Glomerular endothelial cell (primary cell): ENCODE measurements around the gene SLC52A3. TPM values are rescaled to one million over a fixed set of nuclear protein-coding genes. Genes with fewer than 3 reads are reported as not detected.
"Not testable (repeated sequence)": the region's sequence is repeated elsewhere in the genome, so short reads cannot be mapped to it uniquely, and the experiment has no call there.

Experiments
- DNase-seq: peaks from one replicate; pipeline ENCODE4 v3.0.0-alpha.2; 2011; ENCODE audit warnings: low read depth, low spot score; ENCODE audit errors: extremely low read depth
- total RNA-seq: library from RNA; depleted of rRNA; stranded (reverse); fragments of >200 nt; gene quantifications from 2 replicates; pipeline ENCODE4 v1.2.3, GENCODE V29; 2015

Gene SLC52A3
- not detected in 2 replicates for total RNA-seq

- no peak for DNase-seq
Observed at GRCh38 chr20:768426-768978, at the start of gene SLC52A3. Gene SLC52A3 (minus strand): TSS chr20:768500. CDS start chr20:765774, 2,726 bp downstream.

GRCh38 chr20:815914-816606 lies 47.8 kb upstream of the SLC52A3 start:
- DNase-seq, result no peak

DNA sequence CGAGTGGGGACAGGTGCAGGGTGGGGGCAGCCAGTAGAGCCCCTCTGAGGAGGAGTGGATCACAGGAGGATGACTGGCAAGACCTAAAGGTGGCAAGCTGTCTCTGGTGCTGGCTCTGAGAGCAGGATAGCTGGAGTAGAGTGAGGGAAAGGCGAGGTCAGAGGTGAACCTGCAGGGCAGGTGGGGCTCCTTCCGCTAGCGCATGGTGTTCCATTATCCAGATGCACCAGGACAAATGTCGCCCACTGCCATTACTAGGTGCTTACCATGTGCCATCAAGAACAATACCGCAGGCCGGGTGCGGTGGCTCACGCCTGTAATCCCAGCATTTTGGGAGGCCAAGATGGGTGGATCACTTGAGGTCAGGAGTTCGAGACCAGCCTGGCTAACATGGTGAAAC lies 46.9 kb upstream of the SLC52A3 start:
- no peak for DNase-seq

- no peak for DNase-seq
Observed at GRCh38 chr20:813390-813789, 45.1 kb upstream of the SLC52A3 start.

DNA sequence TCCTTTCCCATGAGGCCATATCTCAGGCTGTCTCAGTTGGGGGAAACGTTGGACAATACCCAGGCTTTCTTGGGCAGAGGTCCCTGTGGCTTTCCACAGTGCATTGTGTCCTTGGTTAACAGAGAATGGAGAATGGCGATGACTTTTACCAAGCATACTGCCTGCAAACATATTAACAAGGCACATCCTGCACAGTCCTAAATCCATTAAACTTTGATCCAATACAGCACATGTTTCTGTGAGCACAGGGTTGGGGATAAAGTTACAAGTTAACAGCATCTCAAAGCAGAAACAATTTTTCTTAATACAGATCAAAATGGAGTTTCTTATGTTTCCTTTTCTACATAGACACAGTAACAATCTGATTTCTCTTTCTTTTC lies 44.1 kb upstream of the SLC52A3 start:
- not testable (repeated sequence) for DNase-seq

GRCh38 chr20:811776-812434 lies 43.6 kb upstream of the SLC52A3 start:
- not testable (repeated sequence) for DNase-seq

DNA sequence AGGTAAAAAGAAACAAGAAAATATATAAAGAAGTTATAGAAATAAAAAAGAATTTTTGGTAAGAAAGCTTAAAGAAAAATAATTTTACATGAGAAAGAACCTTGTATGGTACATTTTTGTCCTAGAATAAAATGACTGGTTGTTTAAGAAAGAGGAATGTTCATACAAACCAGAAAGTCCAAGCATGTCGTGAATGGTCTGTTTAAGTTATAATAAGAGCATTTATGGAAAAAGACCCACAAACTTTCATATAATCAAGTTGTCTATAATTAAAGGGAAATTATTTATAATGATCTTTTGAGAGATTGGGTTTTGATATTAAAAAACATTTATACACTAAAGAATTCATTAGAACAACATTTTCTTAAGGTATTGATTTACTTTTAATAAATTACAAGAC lies 37.4 kb upstream of the SLC52A3 start:
- no peak for DNase-seq

DNA sequence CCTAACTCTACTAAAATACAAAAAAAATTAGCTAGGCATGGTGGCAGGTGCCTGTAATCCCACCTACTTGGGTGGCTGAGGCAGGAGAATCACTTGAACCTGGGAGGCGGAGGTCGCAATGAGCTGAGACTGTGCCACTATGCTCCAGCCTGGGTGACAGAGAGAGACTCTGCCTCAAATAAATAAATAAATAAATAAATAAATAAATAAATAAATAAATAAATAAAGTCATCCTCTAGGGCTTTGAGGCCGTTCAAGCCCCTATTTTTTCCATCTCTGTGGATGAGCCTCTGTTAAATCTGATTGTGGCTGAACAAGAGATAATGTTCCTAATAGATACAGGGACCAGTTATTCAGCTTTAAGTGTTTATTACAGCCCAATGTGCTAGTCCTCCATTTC lies 33.4 kb upstream of the SLC52A3 start:
- no peak for DNase-seq

GRCh38 chr20:800026-800425 lies 31.7 kb upstream of the SLC52A3 start:
- DNase-seq, result not testable (repeated sequence)

- not testable (repeated sequence) for DNase-seq
Observed at GRCh38 chr20:798746-799145, 30.4 kb upstream of the SLC52A3 start.

DNA sequence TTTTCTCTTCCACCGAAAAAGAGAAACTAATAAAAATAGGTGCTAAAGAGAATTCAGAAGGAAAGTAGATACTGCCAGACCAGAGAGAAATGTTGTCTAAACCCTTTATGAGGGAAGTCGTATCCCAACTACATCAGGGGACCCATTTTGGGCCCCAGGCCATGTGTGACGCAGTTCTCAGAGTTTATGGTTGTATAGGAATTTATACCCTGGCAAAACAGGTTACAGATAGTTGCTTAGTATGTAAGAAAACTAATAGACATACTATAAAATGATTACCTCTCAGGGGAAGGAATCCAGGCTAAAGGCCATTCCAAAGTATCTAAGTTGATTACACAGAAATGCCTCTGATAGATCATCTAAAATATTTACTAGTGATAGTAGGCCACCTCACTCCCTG lies 28.6 kb upstream of the SLC52A3 start:
- DNase-seq, result no peak

DNA sequence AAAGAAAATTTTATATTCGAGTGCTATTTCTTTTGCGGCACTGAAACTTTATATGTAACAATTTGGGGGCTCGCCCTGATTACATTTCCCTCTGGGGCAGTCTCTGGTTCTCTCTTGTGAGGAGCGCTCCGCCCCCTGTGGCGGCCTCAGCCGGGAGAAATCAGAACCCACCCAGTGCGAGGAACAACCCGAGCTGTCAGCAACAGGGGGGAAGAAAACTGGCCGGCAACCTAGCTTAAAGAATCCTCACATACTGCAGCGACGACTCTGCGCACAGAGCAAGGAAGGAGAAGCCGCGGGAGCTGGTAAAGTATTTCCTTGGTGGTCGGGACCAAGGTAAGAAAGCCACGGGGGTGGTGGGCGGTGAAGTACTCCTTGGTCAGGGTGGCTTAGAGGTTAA lies 23.9 kb upstream of the SLC52A3 start:
- DNase-seq, result no peak

- no peak for DNase-seq
Observed at GRCh38 chr20:791056-791455, 22.8 kb upstream of the SLC52A3 start.

DNA sequence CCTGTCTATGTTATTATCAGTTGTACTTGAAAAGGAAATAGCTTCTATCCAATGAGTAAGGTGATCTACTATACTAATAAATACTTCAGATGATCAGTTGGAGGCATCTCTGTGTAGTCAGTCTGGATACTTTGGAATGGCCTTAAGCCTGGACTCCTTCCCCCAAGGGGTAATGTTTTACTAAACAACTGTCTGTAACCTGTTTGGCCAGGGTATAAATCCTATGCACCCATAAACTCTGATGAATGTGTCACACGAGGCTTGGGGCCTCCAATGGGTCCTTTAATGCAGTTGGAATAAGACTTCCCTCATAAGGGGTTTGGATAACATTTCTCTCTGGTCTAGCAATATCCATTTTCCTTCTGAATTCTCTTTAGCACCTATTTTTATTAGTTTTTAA lies 19.5 kb upstream of the SLC52A3 start:
- no peak for DNase-seq

GRCh38 chr20:779771-780170 lies 11.5 kb upstream of the SLC52A3 start:
- no peak for DNase-seq

DNA sequence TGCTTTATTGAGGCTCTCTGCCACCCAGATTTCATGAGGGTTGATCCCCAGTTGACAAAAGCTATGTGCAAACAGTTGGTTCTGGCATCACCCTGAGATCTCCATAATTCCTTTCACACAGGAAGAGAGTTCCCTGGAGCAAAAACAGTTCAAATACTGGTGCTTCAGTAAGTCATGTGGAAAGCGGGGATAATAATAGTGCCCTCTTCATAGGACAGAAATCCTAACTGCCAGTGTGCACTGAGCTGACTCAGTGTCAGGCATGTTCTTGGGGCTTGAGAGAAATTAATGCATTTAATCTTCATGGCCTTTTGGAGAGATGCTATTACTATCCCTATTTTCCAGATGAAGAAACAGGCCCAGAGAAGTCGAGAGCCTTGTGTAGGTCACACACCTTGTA lies 7.9 kb upstream of the SLC52A3 start:
- DNase-seq, result no peak

DNA sequence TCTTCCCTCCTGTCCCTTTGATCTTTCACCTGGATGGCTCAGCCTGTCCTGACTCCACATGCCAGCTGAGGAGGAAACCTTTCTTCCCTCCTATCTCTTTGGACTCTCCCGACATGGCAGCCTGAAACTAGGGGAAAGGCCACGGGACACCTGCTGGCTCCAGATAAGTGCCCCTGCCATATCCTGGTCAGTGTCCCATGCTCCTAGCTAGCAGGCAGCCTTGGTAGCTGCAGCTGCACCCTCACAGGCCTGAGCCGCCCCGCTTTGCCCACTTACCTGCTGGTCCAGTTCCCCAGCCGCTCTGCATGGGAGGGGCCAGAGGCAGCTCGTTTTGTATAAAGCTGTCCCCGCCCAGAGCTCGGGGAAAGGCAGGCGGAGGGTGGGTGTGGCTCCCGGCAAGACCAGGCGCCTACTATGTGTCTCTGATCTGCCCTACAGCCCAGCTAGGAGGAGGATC lies 7.4 kb upstream of the SLC52A3 start:
- no peak for DNase-seq

- no peak for DNase-seq
Observed at GRCh38 chr20:774660-775057, 6.4 kb upstream of the SLC52A3 start.

DNA sequence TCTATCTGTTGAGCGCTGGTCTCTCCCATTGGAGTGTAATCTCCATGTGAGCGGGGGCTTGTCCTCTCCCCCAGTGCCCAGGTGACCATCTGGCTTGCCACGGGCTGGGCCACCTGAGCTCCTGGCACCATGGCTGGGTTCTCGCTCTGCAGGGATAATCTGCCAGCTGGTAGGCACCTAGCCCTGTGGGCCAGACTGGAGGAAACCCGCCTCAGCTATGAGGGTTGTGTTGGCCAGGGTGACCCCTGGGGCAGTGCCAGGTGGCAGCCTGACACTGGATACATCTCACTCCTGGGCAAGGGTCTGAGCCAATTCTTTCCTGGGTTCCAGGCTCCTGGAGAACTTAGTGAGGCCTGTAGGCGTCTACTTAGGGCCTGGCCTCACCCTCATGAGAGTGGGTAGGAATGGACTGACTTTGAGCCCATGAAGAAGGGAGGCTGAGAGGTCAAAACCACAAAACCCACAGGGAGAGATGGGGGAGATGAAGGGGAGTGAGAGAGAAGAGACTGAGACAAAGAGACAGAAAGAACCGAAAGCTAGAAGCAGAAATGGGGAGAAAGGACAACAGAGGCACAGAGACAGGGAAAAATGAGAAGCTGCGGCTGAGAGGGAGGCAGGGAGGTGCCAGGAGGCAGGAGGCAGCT lies 5.8 kb upstream of the SLC52A3 start:
- DNase-seq, result no peak

DNA sequence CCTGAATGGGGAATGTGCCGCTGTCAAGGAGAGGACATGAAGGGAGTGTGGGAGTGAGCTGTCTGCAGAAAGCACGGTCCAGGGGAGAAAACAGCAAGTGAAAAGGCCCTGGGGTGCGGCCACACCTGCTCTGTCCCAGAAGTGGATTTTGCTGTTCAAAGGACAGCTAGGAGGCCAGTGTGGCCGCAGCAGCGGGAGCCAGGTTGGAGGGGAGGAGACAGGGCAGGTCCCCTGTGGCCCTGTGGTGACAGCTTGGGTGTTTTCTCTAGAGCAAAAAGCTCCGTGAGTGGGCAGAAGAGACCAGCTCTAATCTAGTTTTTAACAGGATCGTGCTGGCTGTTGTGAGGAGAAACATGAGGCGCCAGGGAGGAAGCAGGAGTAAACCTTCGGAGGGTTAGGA lies 4.5 kb upstream of the SLC52A3 start:
- no peak for DNase-seq

GRCh38 chr20:771741-772464 lies 3.6 kb upstream of the SLC52A3 start:
- no peak for DNase-seq
